ENCODE data around the gene CCDC57. TPM values are rescaled to one million over a fixed set of nuclear protein-coding genes. Genes with fewer than 3 reads are reported as not detected.
"Not testable (repeated sequence)": the region's sequence is repeated elsewhere in the genome, so short reads cannot be mapped to it uniquely, and the experiment has no call there.

CCDC57 gene
- polyA plus RNA-seq, 1 donor: 45.6 TPM

DNA sequence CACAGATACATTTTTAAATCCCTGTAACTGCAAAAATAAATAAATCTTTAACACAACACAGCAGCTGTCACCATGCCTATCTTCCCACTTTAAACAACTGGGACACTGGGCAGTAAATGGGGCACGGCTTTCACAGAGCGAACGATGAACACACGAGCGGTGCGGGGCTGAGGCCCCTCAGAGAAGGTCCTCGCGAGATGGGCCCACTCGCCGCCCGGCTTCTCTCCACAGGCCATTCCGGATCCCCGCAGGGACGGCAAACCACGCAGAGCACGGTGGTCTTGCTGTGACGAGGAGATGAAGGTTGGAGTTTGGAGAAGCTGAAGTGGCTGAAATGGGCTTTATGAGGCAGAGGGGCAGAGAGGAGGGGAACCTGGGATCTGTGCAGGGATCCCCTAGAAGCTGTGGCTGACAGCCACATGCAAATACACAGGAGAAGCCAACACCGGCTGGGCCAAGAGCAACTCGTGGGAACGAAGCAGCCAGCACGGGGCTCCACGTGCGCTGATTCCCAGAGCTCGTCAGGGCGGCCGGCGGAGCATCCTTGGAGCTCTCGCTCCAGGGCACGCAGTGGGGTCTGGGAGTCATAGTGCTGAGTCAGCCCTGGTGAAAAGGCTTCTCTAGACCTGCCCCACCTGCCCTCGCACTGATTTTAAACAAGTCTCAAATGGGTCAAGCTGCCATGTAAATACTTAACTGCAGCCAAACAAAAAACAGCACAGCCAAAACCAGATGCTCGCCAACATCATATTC, 31.7 kb downstream of the CCDC57 start:
- Histone ChIP-seq H3K9me3 (ENCODE audit: control insufficient read depth, low read depth, low read length) (no peaks in the 10 kb centered on the region), H3K27ac (ENCODE audit: low read length) (no peak overlapping the region), H3K36me3 (ENCODE audit: control insufficient read depth, insufficient read depth, low read length) (peaks cover 48% of the 10 kb centered on the region), H3K27me3 (ENCODE audit: control insufficient read depth, insufficient read depth, low read length) (no peaks in the 10 kb centered on the region), H3K4me1 (ENCODE audit: control insufficient read depth, insufficient read depth, low read length) (peaks cover 3% of the 10 kb centered on the region), H3K4me3 (ENCODE audit: low read length) (no peak overlapping the region)
- WGBS (ENCODE audit: insufficient coverage, low lambda C conversion rate): 100% methylated on average over 2 of the region's 31 CpGs
- DNase-seq: no peak

DNA sequence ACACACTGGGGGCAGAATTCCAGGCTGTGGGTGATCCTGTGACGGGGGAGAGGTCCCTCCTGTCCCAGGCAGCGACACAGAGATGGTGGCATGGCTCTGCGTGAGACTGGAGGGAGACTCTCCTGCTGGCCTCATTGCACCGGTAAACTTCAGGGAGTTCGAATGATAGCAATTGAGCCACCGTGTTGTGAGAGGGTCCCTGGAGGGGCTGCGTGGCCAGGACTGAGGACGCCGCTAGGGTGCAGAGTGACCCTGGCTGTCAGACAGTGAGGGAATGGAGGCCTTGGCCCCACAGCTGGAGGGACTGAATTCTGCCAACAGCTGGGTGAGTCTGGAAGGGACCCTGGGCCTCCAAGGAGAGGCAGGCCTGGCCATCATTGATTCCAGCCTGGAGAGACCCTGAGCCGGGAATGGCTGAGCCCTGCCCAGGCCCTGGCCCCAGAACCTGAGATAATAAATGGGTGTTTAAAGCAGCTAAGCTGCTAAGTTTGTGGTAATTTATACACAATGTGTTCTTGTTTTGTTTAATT, 32.6 kb downstream of the CCDC57 start:
- whole genome bisulfite sequencing (ENCODE audit: insufficient coverage, low lambda C conversion rate): no CpG with 5 or more reads among the region's 10 CpGs
- Histone ChIP-seq H3K4me3 (ENCODE audit: low read length) (no peak overlapping the region), H3K36me3 (ENCODE audit: control insufficient read depth, insufficient read depth, low read length) (peaks cover 47% of the 10 kb centered on the region), H3K4me1 (ENCODE audit: control insufficient read depth, insufficient read depth, low read length) (peaks cover 6% of the 10 kb centered on the region), H3K9me3 (ENCODE audit: control insufficient read depth, low read depth, low read length) (no peaks in the 10 kb centered on the region), H3K27ac (ENCODE audit: low read length) (no peak overlapping the region), H3K27me3 (ENCODE audit: control insufficient read depth, insufficient read depth, low read length) (no peaks in the 10 kb centered on the region)
- DNase-seq: no peak

DNA sequence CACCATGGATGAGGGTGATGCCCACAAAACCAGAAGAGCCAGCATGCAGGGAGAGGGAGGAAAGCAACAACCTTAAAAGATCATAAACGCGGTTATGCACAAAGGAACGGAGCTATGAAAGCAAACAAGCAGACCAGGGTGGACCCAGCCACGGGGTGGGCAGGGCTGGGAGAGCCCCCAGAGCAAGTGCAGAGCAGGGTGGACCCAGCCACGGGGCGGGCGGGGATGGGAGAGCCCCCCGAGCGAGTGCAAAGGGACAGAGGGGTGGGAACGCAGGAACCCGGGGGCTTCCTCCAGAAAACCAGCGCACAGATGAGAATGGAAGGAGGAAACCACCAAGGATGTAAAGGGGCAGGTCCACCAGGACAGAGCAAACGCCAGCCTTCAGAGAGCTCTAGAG, 33.2 kb downstream of the CCDC57 start:
- H3K4me1 ChIP-seq (ENCODE audit: control insufficient read depth, insufficient read depth, low read length): peaks cover 6% of the 10 kb centered on the region
- no peak for DNase-seq
- no peak overlapping the region for H3K4me3 ChIP-seq (ENCODE audit: low read length)
- no peak overlapping the region for H3K27ac ChIP-seq (ENCODE audit: low read length)
- WGBS (ENCODE audit: insufficient coverage, low lambda C conversion rate): no CpG with 5 or more reads among the region's 13 CpGs
- no peaks in the 10 kb centered on the region for H3K27me3 ChIP-seq (ENCODE audit: control insufficient read depth, insufficient read depth, low read length)
- H3K36me3 ChIP-seq (ENCODE audit: control insufficient read depth, insufficient read depth, low read length): peaks cover 43% of the 10 kb centered on the region
- H3K9me3 ChIP-seq (ENCODE audit: control insufficient read depth, low read depth, low read length): no peaks in the 10 kb centered on the region

DNA sequence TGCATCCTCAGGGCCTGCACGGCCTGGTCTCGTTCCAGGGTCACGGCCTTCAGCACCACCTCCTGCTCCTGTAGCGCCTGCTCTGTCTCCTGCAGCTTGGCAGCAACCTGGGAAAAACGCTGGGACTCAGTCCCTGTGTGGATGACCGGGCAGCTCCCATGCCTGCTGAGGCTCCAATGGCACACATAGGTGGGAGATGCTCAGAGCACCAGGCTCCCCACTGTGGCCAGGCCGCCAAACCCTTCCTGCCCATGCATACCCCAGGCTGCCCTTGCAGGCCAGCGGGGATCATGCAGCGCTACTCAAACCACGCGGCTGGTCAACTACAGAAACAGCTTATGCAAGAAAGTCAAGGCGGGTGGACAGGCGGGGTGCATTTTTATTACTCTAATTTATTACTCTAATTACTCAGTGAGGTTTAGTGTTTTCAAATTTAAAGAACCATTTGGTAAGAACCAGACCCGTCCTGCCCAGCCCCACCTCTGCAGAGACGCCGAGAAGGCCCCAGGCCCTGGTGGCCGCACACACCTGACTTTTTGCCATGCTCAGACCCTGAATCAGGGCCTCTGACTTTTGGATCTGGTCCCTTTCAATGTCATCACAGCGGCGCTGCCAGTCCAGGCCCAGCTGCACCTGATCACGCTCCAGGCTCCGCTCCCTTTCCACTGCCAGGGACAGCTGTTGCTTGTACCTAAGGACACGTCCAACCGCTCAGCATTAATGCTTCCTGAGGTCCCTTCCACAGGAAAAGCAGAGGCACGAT, 34.0 kb downstream of the CCDC57 start:
- no peak overlapping the region for H3K27ac ChIP-seq (ENCODE audit: low read length)
- H3K4me1 ChIP-seq (ENCODE audit: control insufficient read depth, insufficient read depth, low read length): peaks cover 11% of the 10 kb centered on the region
- no peaks in the 10 kb centered on the region for H3K27me3 ChIP-seq (ENCODE audit: control insufficient read depth, insufficient read depth, low read length)
- no peak overlapping the region for H3K4me3 ChIP-seq (ENCODE audit: low read length)
- peaks cover 43% of the 10 kb centered on the region for H3K36me3 ChIP-seq (ENCODE audit: control insufficient read depth, insufficient read depth, low read length)
- no CpG with 5 or more reads among the region's 24 CpGs for WGBS (ENCODE audit: insufficient coverage, low lambda C conversion rate)
- H3K9me3 ChIP-seq (ENCODE audit: control insufficient read depth, low read depth, low read length): no peaks in the 10 kb centered on the region
- DNase-seq: no peak

DNA sequence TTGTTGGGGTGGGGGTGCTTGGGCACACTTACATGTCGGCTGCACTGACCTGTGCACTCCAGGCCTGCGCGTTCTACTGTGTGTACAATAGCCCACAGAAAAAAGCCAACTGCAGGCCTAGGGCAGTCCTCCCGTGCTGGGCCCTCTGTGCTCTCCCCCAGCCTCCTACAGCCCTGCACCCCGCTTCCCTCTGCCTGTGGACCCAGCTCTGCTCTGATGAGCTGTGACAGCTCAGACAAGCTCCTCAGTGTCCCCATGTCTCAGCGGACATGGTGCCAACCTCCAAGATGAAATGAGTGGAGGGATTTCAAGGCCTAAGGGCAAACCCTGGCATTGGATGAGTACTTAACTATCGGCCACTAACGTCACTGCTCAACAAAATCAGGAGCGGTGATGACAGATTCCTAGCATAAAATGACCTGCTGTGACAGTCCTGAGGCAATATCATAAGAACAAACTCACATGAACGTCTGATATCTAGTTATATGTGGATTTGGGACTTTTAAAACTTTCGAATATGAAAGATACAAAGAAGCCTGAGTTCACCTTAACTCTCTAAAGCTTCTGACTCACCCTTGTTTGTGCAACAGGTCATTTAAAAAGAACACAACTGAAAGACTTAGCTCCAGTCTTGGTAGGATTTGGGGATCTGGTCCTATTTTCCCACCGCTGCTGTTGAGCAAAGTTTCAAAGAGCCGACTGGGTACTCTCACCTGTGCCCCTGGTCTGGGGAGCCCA, 34.7 kb downstream of the CCDC57 start:
- Histone ChIP-seq H3K4me3 (ENCODE audit: low read length) (no peak overlapping the region), H3K4me1 (ENCODE audit: control insufficient read depth, insufficient read depth, low read length) (peaks cover 15% of the 10 kb centered on the region), H3K27ac (ENCODE audit: low read length) (no peak overlapping the region), H3K36me3 (ENCODE audit: control insufficient read depth, insufficient read depth, low read length) (peaks cover 41% of the 10 kb centered on the region), H3K9me3 (ENCODE audit: control insufficient read depth, low read depth, low read length) (no peaks in the 10 kb centered on the region), H3K27me3 (ENCODE audit: control insufficient read depth, insufficient read depth, low read length) (no peaks in the 10 kb centered on the region)
- DNase-seq: no peak
- 100% methylated on average over 2 of the region's 13 CpGs for WGBS (ENCODE audit: insufficient coverage, low lambda C conversion rate)

DNA sequence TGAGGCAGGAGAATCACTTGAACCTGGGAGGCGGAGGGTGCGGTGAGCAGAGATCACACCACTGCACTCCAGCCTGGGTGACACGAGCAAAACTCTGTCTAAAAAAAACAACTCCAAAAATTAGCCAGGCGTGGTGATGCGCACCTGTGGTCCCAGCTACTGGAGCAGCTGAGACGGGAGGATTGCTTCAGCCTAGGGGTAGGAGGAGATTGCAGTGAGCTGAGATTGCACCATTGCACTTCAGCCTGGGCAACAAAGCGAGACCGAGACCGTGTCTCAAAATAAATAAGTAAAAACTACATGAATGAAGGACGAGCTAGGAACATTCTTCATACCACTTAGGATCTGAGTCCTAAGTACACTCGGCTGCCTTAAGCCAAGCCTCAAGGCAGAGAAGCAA, 35.4 kb downstream of the CCDC57 start:
- no peak for DNase-seq
- WGBS (ENCODE audit: insufficient coverage, low lambda C conversion rate): no CpG with 5 or more reads among the region's 11 CpGs
- Histone ChIP-seq H3K27ac (ENCODE audit: low read length) (no peak overlapping the region), H3K4me1 (ENCODE audit: control insufficient read depth, insufficient read depth, low read length) (peaks cover 15% of the 10 kb centered on the region), H3K36me3 (ENCODE audit: control insufficient read depth, insufficient read depth, low read length) (peaks cover 43% of the 10 kb centered on the region), H3K9me3 (ENCODE audit: control insufficient read depth, low read depth, low read length) (no peaks in the 10 kb centered on the region), H3K4me3 (ENCODE audit: low read length) (no peak overlapping the region), H3K27me3 (ENCODE audit: control insufficient read depth, insufficient read depth, low read length) (no peaks in the 10 kb centered on the region)

- Histone ChIP-seq H3K4me1 (ENCODE audit: control insufficient read depth, insufficient read depth, low read length) (peaks cover 15% of the 10 kb centered on the region), H3K27ac (ENCODE audit: low read length) (peak overlapping the region; percentile 47), H3K9me3 (ENCODE audit: control insufficient read depth, low read depth, low read length) (no peaks in the 10 kb centered on the region), H3K36me3 (ENCODE audit: control insufficient read depth, insufficient read depth, low read length) (peaks cover 47% of the 10 kb centered on the region), H3K4me3 (ENCODE audit: low read length) (no peak overlapping the region), H3K27me3 (ENCODE audit: control insufficient read depth, insufficient read depth, low read length) (no peaks in the 10 kb centered on the region)
- no CpG with 5 or more reads among the region's 4 CpGs for WGBS (ENCODE audit: insufficient coverage, low lambda C conversion rate)
- DNase-seq: peak; percentile 60 to 76
Measured at GRCh38 chr17:82175951-82176350, 36.7 kb downstream of the CCDC57 start.

GRCh38 chr17:82175201-82175600, 37.4 kb downstream of the CCDC57 start:
- no CpG with 5 or more reads among the region's 10 CpGs for WGBS (ENCODE audit: insufficient coverage, low lambda C conversion rate)
- Histone ChIP-seq H3K9me3 (ENCODE audit: control insufficient read depth, low read depth, low read length) (no peaks in the 10 kb centered on the region), H3K27ac (ENCODE audit: low read length) (no peak overlapping the region), H3K4me3 (ENCODE audit: low read length) (no peak overlapping the region), H3K27me3 (ENCODE audit: control insufficient read depth, insufficient read depth, low read length) (no peaks in the 10 kb centered on the region), H3K36me3 (ENCODE audit: control insufficient read depth, insufficient read depth, low read length) (peaks cover 48% of the 10 kb centered on the region), H3K4me1 (ENCODE audit: control insufficient read depth, insufficient read depth, low read length) (peaks cover 15% of the 10 kb centered on the region)
- DNase-seq: no peak

GRCh38 chr17:82174042-82174857, 38.4 kb downstream of the CCDC57 start:
- WGBS (ENCODE audit: insufficient coverage, low lambda C conversion rate): 100% methylated on average over 1 of the region's 17 CpGs

More at GRCh38 chr17:82174042-82174857, 38.4 kb downstream of the CCDC57 start:
- H3K36me3 ChIP-seq (ENCODE audit: control insufficient read depth, insufficient read depth, low read length): peaks cover 51% of the 10 kb centered on the region
- not testable (repeated sequence) for H3K9me3 ChIP-seq (ENCODE audit: control insufficient read depth, low read depth, low read length); H3K4me3 ChIP-seq (ENCODE audit: low read length); H3K27me3 ChIP-seq (ENCODE audit: control insufficient read depth, insufficient read depth, low read length); DNase-seq; H3K27ac ChIP-seq (ENCODE audit: low read length)
- H3K4me1 ChIP-seq (ENCODE audit: control insufficient read depth, insufficient read depth, low read length): peaks cover 15% of the 10 kb centered on the region

All from large intestine (tissue), 3 donors.